Stimulated activated CD8-positive, alpha-beta memory T cell treated with anti-CD3 and anti-CD28 coated beads, Interleukin-7, amount 100 ng/mL, for 1 hour (primary cell): ENCODE data around the gene MPDU1.
A peak's percentile ranks its signal among the peaks of the same experiment; 100 is the strongest.

Source experiments
- DNase-seq, 2 donors: peaks; one replicate each; pipeline ENCODE4 v3.0.0-alpha.2; 2020; ENCODE audit warnings: low read depth in 2 of 2

MPDU1 gene

DNA sequence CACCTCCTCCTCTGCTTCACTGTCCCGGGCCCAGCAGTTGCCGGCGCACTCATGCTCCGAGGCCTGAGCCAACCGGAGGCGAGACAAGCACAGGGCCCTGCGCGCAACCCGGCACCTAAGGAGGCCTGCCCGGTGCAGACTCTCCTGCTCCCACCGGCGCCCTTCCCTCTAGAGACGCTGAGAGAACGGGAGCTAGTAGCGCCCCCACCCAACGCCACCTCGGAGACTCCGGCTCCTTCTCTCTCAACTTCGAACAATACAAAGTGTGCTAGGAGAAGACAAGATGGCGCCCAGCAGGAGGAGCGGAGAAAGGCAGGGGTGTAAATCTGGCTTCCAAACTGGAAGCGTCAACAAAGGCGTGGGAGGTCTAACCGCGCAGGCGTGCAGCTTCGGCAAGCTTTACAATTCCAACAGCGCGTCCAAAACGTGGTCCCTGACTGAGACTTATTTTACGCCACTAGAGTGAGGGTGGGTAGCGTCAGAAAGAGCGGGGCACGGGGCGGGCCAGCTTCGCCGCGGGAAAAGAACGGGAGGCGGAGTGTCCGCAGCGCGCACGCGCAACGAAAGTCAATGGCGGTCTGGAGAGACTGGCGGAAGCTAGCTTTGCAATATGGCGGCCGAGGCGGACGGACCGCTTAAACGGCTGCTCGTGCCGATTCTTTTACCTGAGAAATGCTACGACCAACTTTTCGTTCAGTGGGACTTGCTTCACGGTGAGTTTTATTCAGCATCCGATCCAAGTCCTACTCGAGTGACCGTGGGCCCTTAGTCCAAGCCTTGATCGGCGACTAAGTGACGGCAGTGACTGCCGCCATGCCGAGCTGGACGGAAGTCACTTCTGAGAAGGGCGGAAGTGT lies at the start of gene MPDU1:
TSS of gene MPDU1 (plus strand) at position 600 of the 857 bp plus-strand sequence. CDS start at position 611, 11 bp downstream.
- DNase-seq: peak; percentile 85 to 87

DNA sequence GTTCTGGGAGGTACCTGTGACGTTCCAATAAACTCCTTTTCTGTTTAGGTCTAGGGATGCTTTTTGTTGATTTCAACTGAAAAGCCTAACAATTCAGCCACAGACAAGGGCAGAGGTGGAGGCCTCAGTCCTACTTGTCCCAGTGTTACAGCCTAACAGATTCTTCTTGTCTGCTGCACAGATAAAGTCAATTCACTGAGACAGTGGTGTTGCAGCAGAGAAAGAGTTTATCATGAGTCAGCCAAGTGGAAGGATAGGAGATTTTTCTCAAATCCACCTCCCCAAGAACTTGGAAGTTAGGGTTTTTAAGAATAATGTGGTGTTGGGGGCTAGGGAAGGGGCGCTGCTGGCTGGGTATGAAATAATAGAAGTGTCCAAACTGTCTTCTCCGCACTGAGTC lies 45.6 kb upstream of the MPDU1 start:
- no peak for DNase-seq

DNA sequence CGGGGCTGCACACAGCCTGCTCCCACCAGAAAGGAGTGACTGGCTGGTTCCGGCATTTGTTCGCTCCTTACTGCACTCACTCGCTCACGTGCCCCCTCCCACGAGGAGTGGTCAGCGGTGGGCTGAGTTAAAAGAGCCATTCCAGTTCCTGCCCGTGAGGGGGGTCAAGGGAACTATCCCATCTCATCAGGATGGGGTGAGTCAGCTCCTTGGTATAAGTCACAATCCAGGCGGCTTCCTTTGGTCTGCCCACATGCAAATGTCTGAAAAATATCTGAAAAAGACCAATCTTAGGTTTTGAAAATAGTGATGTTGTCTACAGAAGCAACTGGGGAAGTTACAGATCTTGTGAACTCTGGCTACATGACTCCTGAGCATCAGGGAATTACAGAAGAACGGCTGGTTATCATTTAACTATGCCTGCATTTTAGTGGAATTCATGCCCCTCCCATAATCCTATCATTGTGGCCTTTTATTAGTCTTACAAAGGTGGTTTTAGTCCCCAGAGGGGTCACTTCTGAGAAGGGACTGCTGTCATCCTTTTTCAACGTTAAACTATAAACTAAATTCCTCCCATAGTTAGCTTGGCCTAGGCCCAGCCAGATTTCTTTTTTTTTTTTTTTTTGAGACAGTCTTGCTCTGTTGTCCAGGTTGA lies 44.6 kb upstream of the MPDU1 start:
- DNase-seq: no peak

DNA sequence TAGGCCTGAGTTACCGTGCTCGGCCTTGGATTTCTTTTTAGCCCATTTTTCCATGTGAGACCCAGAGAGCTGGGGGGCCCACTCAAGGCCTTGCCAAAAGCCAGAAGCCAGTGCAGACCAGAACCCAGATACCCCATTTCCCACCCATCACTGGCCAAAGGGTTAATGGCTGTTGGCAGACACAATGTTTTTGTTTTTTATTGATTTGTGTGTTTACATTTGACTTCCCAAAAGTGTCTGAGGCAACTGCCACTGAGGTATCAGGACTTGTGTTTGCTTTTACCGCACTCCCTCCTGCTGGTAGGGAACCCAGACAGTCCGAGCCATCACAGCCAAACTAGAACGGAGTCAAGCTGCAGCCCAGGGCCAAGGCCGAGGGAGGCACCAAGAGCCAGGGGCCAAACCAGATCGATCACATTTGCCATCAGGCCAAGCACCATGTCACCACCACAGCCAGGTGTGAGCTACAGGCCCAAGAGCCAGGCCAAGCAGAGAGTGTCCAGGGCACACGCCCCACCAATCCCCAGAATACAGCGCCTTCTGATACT lies 42.5 kb upstream of the MPDU1 start:
- no peak for DNase-seq

DNA sequence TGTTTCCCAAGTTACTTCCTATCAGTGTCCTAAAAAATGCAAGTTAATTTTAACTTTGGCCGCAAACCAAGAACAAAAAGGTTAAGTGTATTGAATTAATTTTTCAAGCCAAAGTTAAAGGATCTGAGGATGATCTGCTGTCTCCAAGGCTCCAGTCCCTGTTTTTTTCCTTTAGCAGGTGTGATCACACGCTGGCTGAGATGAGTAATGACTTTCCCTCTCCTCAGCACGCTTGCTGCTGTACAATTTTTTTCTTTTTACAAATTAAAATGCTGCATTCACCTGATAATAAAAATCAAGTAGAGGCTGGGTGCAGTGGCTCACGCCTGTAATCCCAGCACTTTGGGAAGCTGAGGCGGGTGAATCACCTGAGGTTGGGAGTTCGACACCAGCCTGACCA lies 38.7 kb upstream of the MPDU1 start:
- DNase-seq: no peak

DNA sequence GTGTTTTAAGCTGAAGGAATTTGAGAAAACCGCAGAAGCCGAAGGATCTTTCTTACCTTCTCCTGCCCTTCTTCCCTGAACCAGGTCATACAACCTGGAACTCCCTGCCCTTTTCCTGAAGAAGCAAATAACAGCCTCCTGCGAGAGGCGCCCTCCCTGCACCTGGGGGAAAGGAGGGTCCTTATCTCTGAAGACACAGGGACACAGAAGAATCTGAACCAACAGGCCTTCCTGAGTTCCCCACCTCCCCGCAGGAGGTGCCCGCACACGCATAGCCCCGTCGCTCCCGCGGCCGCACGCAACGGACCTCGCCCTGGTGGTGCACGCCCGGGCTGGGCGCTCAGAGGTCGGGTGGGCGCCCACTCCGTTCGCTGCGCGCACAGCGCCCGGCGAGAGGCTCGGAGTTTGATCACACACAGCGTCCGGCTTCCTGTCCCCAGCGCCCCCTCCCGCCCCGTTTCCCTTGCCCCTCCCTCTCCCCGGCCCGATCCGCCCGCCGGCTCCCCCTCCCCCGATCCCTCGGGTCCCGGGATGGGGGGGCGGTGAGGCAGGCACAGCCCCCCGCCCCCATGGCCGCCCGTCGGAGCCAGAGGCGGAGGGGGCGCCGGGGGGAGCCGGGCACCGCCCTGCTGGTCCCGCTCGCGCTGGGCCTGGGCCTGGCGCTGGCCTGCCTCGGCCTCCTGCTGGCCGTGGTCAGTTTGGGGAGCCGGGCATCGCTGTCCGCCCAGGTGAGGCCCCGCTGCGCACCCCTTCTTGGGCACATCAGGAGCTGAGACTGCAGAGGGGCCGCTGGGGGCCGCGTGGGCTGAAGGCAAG lies 34.9 kb upstream of the MPDU1 start, which contains the start of gene TNFSF12:
TSS of gene TNFSF12 (plus strand) at position 474 of the 816 bp plus-strand sequence. CDS start at position 570, 96 bp downstream.
- no peak for DNase-seq

DNA sequence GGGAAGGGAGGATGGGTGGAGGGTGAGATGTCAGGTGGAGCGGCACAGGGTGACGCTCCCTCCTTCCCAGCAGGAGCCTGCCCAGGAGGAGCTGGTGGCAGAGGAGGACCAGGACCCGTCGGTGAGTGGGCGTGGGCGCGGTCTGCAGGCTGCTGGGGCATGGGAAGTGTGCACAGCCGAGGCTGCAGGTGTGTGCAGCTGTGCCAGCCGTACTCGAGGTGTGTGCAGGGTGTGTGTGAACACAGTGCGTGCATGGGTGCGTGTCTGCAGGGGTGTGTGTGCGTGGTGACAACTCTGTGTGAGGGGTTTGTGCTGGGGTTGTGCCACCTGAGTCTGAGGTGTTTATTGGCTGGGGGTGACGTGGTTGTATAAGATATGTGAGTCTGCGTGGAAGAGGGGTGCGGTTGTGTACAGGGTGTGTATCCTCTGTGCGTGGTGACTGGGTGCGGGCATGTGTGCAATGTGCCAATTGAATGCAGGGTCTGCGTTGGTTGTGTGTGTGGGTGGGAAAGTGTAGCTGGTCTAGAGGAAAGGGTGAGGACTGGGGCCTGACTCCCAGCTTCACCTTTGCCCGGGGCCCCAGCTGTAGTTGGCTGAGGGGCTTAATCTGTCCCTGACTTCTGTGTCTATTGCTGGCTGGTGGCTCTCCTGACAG lies 34.1 kb upstream of the MPDU1 start:
- DNase-seq: no peak

DNA sequence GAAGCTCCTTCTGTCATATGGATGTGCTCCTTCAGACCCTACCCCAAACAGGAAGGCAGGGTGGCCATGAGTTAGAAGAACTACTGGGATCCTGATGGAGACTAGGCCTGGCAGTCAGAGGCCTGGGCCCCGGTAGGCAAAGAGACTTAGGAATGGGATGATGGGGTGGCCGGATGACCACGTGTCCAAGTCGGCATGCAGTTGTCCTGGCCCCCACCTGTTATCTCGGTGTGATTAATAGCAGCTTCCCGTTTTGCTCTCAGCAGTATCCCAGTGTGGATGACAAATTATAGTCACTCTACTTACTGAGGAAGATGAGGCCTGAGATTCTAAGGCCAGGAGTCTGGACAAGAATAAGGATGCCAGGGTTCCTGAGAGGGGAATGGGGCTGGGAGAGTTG lies 33.3 kb upstream of the MPDU1 start:
- no peak for DNase-seq

DNA sequence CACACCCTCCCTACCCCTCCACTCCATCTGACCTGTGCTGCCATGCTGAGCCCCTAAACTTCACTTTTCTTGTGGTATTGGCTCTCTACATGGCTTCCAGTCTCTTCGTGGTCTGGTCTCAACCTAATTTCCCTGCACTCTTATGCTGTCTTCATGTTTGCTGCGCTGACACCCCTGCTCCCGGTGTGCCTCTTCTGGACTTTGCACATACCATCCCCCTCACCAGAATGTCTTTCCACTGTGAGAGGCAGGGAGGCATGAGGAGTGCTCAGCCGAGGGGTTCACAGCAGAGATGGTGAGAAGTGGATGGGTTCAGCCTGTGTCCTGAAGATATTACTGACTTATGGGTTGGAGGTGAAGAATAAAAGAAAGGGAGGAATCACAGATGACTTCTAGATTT lies 32.3 kb upstream of the MPDU1 start:
- DNase-seq: no peak

DNA sequence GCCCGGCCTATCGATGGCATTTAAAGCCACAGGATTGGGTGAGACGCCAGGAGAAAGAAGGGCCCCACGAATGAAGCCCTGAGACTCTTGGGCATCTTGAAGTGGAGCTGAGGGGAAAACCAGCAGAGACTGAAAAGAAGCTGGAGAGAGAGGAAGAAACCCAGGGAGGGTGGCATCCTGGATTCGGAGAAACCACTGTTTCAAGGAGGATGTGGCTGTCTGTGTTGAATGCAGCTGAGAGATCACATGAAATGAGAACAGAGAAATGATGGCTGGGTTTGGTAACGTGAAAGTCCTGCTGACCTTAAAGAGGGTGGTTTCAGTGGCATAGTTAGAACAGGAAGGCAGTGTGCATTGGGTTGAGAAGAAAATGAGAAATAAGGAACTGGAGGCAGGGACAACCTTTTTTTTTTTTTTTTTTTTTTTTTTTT lies 31.0 kb upstream of the MPDU1 start:
- DNase-seq: no peak

DNA sequence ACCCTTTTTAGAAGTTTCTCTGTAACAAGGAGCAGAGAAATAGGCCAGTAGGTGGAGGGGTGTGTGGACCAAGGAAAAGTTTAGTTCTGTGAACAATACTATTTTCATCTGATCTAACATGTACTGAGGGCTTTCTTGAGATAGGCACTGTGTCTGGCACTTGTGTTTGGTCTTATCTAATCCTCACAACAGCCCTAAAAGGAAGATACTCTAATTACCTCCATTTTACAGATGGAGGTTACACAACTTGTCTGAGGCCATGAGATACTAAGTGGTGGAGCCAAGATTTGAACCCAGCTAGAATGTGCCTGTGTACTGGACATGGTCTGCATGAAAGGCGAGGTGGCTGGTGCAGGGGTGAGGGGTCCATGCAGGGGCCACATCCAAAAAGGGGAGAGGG lies 30.3 kb upstream of the MPDU1 start:
- DNase-seq: no peak

DNA sequence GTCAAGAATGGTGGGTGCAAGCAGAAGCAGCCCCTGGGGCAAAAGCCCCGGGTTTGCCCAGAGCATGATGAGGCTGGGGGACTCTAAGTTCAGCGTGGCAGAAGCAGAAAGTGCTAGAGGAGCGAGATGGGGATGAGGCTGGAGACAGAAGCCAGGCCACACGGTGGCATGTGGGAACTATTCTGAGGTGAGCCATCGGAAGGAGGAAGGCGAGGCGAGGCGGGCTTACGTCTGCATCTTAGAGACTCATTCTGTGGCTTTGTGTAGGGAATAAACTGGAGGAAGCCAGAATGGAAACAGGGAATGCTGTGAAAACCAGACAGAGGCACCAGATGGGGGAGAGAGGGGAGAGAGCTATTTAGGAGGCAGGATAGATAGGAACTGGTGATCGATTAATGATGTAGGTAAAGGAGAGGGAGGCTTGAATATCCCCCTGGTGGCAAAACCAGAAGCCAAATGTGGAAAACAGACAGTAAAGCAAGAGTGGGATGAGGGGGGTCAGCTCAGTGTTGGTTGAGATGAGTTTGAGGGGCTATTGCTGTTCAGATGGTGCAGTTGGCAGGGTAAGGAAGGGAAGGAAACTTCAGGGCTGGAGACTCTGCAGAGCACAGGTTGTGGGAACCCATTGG lies 28.2 kb upstream of the MPDU1 start:
- DNase-seq: no peak

DNA sequence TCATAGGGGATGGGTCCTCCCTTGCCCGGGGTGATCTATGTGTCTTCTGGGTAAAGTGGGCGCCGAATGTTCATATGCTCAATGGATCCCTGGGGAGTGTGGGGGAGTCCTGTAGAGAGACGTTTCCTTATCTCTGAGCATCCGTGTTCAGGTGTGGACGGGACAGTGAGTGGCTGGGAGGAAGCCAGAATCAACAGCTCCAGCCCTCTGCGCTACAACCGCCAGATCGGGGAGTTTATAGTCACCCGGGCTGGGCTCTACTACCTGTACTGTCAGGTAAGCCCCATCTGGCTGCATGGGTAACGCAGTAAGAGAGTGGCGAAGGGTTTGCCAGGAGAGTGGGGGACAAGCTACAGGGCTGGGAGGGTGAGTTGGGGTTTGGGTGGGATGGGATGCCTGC lies 27.0 kb upstream of the MPDU1 start:
- no peak for DNase-seq

DNA sequence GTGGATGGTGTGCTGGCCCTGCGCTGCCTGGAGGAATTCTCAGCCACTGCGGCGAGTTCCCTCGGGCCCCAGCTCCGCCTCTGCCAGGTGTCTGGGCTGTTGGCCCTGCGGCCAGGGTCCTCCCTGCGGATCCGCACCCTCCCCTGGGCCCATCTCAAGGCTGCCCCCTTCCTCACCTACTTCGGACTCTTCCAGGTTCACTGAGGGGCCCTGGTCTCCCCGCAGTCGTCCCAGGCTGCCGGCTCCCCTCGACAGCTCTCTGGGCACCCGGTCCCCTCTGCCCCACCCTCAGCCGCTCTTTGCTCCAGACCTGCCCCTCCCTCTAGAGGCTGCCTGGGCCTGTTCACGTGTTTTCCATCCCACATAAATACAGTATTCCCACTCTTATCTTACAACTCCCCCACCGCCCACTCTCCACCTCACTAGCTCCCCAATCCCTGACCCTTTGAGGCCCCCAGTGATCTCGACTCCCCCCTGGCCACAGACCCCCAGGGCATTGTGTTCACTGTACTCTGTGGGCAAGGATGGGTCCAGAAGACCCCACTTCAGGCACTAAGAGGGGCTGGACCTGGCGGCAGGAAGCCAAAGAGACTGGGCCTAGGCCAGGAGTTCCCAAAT lies 26.4 kb upstream of the MPDU1 start:
- DNase-seq: no peak

DNA sequence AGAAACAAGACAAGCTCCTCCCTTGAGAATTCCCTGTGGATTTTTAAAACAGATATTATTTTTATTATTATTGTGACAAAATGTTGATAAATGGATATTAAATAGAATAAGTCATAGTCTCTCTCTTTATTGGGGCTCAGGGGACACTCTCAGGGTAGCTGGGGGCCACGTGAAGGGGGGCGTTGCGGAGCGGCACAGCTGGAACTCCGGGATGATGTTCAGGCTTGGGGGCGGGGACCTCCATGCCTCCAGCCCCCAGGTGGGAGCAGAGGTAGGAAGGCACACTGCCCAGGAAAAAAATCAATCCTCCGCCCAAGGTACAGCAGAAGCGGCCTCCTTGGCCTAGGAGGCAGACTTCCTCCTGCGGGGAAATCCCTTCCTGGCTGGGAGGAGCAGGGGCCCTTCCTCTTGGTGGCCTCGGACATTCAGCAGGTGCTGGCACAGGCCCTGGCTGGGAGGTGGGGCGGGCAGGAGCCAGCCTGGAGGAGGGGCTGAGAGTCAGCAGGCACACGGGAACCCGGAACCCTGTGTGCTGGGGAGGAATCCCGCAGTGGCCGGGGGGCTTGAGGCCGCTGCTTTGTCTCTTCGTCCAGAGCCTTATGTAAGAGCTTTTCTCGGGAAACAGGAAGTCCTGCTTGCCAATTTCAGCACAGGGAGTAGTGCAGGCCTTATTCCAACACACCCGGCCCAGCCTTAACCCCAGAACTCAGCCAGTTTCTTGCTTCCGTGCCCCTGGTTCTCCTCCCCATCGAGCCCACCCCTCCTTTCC lies 25.7 kb upstream of the MPDU1 start:
- no peak for DNase-seq

DNA sequence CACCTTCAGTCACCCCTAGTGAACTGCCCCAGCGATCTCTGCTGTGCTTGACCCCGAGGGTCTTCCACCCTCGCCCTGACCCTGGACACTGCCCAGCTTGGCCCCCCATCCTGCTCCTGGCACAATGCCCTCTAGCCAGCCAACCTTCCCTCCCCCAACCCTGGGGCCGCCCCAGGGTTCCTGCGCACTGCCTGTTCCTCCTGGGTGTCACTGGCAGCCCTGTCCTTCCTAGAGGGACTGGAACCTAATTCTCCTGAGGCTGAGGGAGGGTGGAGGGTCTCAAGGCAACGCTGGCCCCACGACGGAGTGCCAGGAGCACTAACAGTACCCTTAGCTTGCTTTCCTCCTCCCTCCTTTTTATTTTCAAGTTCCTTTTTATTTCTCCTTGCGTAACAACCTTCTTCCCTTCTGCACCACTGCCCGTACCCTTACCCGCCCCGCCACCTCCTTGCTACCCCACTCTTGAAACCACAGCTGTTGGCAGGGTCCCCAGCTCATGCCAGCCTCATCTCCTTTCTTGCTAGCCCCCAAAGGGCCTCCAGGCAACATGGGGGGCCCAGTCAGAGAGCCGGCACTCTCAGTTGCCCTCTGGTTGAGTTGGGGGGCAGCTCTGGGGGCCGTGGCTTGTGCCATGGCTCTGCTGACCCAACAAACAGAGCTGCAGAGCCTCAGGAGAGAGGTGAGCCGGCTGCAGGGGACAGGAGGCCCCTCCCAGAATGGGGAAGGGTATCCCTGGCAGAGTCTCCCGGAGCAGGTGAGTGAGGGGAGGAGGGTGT lies 24.9 kb upstream of the MPDU1 start, which contains the start of gene TNFSF13:
TSS of gene TNFSF13 (plus strand) at position 207 of the 776 bp plus-strand sequence. CDS start at position 497, 290 bp downstream.
- DNase-seq: no peak

DNA sequence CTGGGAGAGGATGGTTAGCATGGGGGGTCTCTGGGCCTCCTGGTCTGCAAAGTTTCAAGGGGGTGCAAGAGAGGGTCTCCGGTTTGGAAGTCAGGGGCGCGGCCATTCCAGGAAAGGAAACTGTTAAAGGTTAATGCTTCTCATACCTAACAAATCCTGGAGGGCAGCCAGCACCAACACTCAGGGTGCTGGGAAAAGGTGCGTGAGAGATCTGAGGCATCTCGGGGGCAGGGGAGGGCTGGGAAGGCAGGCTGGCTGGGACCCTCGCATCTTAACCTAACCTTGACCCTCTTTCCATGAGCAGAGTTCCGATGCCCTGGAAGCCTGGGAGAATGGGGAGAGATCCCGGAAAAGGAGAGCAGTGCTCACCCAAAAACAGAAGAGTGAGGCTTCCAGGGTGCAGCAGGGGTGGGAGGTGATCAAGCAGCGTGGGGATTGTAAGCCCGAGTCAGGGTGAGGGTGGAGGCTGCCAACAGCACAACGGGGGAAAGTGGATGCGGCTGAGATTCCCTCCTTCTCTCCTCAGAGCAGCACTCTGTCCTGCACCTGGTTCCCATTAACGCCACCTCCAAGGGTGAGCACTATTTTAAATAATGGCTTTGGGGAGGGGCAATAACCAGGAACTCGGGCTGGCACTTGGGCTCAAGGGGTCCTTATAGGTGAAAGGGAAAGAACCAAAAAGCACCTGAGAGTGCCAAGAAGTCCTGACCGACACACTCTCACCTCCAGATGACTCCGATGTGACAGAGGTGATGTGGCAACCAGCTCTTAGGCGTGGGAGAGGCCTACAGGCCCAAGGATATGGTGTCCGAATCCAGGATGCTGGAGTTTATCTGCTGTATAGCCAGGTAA lies 24.1 kb upstream of the MPDU1 start:
- no peak for DNase-seq
